Activated T-helper 9 cell treated with anti-CD3 and anti-CD28 coated beads, Interleukin-2, amount 50 U/mL, for 16 hours (primary cell): Measurements from ENCODE around the gene DONSON.
A peak's percentile ranks its signal among the peaks of the same experiment; 100 is the strongest.

Experiments used
- DNase-seq: peaks from one replicate; pipeline ENCODE4 v3.0.0-alpha.2; 2020; ENCODE audit warnings: low read depth

DONSON gene

DNA sequence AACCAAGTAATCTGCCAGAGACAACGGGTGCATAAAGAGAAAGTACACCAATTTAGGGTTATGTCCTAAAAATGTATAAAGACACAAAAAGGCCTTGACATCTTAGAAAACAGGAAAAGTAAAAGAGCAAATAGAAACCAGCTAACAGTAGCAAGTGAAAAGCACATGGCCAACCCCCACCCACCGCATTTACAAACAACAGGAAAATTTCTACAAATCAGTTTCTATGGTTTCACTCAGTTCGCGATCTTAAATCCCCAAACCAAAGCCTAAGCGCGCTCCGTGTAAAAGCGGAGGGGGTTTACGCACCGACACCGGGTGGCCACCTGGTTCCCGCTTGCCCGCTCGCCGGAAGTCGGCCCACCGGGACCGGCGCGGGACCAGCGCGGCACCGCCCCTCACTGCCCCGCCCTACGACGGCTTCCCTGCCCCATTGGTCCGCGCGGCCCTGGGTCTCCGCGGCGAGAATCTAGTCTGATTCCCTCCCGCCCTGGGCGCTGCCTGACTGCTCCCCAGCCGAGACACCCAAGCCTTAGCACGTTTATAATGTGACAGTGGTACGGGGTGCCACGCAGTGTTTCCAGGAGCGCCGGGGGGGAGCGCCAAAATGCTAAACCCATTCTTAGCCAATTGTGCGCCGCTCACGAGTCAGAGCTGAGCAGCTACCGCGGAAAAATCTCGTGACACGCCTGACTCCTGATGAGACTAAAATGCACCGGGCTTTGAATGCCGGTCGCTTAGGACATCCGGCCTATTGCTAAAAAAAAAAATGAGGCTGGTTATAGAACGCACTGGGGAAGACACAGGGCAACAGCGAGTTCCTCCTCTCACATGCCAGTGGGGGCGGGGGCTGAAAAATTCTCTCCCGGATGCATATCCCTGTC, 46.5 kb downstream of the DONSON start, which contains the start of gene GART:
Gene GART (minus strand): TSS at position 362 of the 884 bp plus-strand sequence. CDS start 2,802 bp downstream, outside the sequence.
- peak; percentile 79 for DNase-seq

- DNase-seq = peak; percentile 6
These were observed 47.3 kb downstream of the DONSON start for GRCh38 chr21:33541105-33541711.

GRCh38 chr21:33540711-33541104, 47.8 kb downstream of the DONSON start:
- no peak for DNase-seq

DNA sequence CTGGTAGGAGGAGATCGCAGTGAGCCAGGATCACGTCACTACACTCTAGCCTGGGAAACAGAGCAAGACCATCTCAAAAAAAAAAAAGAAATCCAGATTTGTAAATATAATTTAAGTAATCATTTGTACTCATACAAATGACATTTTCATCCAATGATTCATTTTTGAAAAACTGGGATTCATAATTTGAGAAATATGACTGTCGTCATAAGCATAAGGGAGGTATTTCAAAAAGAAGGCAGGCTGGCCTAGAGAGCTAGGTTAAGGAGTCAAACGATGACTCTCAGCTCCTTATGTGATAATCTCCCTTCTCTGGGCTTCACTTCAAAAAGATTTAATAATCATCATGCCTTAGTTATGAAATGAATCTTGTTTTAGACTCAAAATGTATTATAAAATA, 48.9 kb downstream of the DONSON start:
- no peak for DNase-seq

DNA sequence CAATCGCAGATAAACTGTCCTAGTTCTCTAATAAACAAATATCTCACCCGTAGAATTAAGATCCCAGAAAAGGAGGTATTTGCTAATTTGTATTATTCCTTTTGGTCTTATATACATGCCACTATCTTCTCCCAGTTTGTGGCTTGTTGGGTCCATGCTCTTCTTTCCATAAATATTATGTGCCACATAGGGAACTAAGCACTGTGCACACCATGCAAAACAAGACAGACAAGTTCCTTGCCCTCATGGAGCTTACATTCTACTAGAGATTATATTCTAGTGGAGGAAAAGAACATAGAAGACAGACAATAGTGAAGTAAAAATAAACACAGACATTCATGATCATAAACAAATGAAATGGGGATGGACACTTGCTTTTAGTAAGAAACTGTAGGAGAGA, 51.3 kb downstream of the DONSON start:
- DNase-seq = no peak

- no peak for DNase-seq
These were observed 57.5 kb downstream of the DONSON start for GRCh38 chr21:33531007-33531406.
